ENCODE results near the gene CYP21A2. TPM values are rescaled to one million over a fixed set of nuclear protein-coding genes. Genes with fewer than 3 reads are reported as not detected.

The CYP21A2 gene
- polyA plus RNA-seq, 5 donors, result 0.26 to 1.2 (median 0.87) TPM

DNA sequence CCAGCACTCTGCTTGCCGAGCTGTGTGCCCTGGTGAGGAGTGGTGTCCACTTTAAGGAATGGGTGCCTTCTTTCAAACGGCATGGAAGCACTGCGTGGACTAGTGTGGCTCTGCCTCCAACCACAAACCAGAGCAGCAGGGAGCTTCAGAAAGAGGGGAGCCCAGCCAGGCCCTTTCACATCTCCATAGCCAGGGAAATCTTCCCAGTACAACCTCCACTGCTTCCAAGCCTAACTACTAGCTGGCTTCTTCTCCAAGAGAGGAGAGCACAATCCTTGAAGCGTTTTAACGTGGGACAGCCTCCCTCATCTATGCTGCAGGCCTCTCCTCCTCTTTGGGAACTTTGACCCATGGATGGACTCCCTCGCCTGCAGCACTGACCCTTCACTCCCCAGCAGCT, 44.3 kb downstream of the CYP21A2 start:
- no peak for DNase-seq

DNA sequence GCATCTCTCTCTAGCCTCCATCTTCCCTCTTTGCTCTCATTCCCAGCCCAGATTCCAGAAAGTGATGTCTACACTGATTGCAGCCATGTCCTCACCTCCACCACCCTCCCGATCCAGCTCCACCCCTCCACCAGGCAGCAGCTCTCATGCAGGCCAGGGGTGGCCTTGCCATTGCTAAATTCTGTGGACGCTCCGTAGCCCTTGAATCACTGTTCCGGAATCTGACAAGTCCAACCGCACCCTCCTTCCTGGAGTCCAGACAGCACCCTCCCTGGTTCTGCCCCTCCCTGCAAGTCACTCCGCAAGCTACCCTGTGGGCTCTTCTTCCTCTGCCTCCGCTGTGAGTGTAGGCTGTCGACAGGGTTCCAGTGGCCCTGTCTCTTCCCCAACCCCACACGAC, 44.7 kb downstream of the CYP21A2 start:
- DNase-seq, result no peak

DNA sequence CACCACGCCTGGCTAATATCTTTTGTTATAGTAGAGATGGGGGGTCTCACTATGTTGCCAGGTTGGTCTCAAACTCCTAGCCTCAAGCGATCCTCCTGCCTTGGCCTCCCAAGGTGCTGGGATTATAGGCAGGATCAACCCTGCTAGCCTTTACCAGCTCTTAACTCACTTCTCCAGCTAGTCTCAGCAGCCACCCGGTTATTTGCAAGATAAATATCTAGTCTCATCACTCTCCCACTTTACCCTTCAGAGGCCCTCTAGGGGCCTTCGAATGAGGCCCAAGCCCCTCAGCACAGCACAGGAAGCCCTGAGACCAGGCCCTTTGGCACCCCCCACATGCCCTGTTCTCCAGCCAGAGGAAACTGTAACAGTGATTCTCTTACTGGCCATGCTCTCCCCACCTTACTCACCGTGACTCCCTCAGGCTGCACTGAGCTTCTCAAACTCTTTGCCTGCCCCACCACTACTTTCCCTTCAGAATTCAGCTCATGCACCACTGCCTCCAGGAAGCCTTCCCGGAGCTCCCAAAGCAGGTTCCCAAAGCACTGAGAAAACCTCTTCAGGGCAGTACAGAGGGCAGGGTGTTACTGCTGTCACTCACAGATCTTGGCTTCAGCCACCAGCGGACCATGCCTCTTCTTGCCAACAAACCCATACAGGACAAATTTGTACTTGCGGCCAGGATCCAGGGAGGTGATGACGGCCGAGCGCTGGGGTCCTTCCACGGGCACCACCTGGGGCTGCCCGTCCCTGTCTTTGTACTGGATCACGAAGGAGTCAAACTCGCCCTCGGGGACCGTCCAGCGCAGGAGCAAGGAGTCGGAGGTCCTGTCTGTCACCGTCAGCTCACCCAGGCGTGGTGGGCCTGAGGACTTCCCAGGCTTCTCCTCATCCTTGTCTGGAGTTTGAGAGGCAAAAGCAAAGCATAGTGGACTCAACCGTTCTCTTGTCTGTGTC, 45.9 kb downstream of the CYP21A2 start:
- DNase-seq, result no peak

DNA sequence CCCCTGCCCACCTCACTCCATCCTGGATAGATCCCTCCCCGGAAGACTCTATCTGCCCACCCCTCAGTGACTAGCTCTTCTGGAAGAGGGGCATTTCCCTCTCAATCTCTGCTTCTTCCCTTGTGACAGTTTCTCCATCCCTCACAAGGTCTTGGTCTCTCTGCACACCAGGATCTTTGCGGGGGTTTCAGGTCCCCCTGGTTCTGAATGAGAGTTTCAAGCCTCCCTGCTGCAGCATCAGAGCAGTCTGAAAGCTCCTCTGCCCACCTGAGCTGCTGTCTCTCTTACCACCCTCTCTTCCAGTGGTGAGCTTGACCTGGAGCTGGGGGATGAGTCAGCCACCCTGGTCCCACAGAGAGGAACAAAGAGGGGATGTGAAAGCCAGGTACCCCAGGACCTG, 46.6 kb downstream of the CYP21A2 start:
- DNase-seq, result no peak

DNA sequence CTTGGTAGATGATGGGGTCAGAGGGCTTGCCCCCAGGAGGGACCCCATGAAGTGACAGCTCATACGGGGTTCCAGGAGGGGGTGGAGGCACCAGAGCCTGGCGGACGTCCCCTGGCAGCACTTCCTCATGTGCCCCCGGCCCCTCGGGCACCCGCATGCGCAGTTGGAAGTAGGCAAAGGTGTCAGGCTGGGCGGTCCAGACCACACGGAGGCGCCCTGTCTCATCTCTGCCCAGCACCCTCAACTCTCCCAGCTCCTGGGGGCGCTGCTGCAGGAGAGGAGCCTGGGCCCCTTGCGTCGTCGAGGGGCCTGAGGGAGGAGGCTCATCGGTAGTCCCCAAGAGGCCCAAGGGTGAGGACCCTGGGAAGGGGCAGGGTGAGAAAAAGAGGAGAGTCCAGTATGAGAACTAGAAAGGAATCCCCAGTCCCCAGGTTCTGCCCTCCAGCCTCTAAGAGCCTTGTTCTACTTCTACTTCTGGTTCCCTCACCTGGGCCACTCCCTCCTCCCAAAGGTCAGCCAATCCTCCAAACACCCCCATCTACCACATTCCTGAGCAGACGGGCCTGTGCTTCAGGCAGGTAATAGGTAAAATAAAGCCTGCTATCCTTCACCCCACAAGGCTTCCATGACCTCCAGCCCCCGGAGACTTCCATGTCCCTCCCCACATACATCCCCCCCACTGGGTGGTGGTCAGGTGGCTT, 47.7 kb downstream of the CYP21A2 start:
- DNase-seq, result no peak

DNA sequence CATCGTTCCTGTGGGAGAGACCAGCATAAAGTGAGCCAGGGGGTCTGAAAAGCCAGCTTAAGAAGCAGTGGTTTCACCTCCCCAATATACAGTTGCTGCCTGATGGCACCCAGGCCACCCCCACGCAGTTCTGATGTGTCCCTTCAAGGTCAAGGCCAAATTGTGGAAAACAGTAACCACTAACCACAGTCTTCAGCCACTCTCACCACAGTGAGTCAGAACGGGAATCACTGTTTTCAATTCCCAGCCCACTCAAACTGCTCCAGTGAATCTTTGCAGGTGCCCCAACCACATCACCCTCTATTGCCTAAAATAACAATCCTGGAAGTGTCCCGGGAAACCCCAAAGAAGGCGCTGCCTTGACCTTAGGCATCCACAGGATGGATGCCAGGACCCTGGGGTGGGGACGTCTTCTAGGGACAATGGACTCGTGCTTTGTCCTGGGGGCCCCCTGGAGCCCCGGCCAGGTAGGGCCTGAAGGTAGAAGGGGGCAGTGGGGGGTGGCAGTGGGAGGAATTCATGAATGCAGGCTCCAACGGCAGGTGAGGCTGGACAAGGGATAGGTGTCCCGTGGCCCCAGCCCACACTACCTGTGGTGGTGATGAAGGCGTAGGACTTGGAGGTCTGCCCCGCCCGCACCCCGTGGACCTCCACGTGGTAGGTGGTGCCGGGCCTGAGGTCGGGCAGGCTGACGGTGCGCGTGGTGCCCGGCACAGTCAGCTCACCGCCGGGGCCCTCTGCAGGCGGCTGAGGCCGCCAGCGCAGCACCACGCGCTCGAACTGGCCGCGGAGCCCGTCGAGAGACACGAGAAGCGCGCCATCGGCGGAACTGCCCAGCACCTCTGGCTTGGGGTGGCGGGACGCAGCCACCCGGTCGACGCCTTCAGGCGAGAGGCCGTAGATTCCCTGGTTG, 48.7 kb downstream of the CYP21A2 start:
- no peak for DNase-seq

DNA sequence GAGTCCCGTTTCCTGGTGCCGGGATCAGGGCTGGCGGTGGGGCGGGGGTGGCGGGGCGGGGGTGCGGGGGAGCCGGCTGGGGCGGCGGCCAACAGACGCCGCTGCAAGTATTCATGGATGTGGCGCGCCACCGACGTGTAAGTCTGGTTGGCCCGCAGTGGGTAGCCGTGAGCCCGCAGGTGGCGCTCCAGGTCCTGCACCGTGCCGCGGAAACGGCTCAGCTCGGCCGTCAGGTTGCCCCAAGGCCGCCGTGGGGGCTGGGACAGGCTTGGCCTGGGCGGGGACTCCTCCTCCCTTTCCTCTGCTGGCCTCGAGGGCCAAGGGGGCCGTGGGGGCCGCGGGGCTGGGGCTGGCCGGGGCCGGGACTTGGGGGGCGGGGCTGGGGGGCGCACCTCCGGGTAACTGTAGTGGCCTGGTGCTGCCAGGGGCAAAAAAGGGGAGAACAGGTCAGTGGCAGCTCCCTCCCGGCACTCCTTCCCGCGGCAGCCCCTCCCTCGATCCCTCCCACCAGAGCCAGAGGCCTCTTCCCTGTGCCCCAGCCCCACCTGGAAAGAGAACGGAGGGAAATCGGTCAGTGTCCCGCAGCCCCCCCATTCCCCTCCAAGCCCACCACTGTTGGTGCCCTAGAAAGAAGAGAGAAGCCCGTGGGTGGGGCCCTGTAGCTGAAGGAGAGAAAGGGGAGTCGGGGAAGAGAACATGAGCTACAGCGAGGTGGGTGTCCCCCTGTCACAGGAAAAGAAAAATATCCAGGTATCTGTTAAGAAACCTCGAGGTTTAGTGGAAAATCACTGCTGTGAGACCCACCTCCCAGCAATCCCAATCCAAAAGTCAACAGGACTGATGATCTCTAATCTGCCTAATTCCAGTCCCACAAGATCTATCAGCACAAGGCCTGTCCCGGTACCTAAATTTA, 49.6 kb downstream of the CYP21A2 start:
- DNase-seq, result peak; percentile 69 to 77

DNA sequence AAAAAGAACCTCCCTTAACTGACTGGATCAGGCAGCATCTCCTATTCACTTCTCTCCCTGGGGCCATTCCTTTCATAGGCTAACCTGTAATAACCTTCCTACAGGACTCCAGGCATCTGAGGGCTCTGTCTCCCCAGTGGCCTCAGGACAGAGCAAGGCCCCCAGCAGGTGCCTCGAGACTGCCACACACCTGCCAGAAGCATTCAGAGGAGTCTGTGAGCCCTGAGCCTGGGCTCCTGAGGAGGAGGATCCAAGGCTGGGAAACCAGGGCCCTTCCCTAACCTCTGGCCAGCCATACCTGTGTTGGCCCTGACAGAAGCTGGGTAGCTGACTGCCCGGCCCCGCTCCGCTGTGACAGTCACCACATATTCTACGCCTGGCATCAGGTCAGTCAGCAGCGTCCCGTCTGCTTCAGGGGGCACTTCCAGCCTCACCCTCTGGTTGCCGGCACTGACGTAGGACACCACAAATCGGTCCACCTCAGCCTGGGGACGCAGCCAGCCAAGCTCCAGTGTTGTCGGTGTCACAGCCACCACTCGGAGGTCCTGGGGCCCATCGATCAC, 50.4 kb downstream of the CYP21A2 start:
- no peak for DNase-seq

DNA sequence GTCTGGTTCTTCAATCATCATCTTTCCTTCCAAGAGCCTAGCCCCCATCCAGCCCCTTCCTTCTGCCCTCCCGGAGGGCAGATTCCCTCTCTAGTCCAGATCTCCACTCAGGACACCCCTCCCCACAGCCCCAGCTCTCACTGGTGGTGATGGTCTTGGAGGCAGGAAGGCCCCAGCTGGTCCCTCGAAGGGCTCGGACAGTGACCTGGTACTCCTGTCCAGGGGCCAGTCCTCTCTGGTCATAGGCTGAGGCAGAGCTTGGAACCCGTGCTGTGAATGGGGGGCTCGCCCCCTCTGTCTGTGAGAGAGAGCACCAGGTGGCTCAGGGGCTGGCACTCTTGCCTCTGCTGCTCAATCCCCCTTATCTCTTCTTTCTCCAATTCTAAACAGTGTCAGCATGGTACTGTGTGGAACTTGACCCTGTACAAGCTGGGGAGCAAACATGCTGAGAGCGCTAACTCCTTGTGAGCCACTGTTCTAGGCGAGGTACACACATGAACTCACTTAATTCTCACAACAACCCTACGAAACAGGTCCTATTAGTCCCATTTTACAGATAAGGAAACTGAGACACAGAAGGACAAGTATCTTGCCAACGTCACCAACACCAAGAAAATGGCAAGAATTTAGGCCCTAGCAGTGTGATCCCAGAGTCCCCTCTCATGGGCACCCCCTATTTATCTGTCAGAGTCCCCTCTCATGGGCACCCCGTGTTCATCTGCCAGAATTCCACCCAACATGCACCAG, 51.0 kb downstream of the CYP21A2 start:
- no peak for DNase-seq

Other genes starting within 250 kb of the CYP21A2 start
- gene VARS1, start 242.7 kb upstream of the CYP21A2 start, polyA plus RNA-seq (ENCODE audit: insufficient read depth in 1 of 5, insufficient read length in 5 of 5, low replicate concordance in 1 of 5), result 10 to 100 TPM; 32.5 to 52.1 (median 38.9) TPM
- gene LSM2, start 231.4 kb upstream of the CYP21A2 start, polyA plus RNA-seq (ENCODE audit: insufficient read depth in 1 of 5, insufficient read length in 5 of 5, low replicate concordance in 1 of 5), result 10 to 100 TPM; 78.9 to 89.9 (median 81.8) TPM
- 1 to 10 TPM; 2.9 to 4.6 (median 3.5) TPM for gene HSPA1L, start 223.1 kb upstream of the CYP21A2 start, polyA plus RNA-seq (ENCODE audit: insufficient read depth in 1 of 5, insufficient read length in 5 of 5, low replicate concordance in 1 of 5)
- 100 to 1,000 TPM in 2 of 5 donors, 10 to 100 TPM in 3; 56.8 to 137 (median 68.3) TPM for gene HSPA1A, start 222.9 kb upstream of the CYP21A2 start, polyA plus RNA-seq (ENCODE audit: insufficient read depth in 1 of 5, insufficient read length in 5 of 5, low replicate concordance in 1 of 5)
- gene HSPA1B, start 210.7 kb upstream of the CYP21A2 start, polyA plus RNA-seq (ENCODE audit: insufficient read depth in 1 of 5, insufficient read length in 5 of 5, low replicate concordance in 1 of 5), result 100 to 1,000 TPM in 2 of 5 donors, 10 to 100 TPM in 3; 63.8 to 137 (median 79.9) TPM
- gene NEU1, start 175.6 kb upstream of the CYP21A2 start, polyA plus RNA-seq (ENCODE audit: insufficient read depth in 1 of 5, insufficient read length in 5 of 5, low replicate concordance in 1 of 5), result 10 to 100 TPM; 22.3 to 31.1 (median 29.1) TPM
- 10 to 100 TPM; 10.2 to 24.4 (median 19.1) TPM for gene SLC44A4, start 159.4 kb upstream of the CYP21A2 start, polyA plus RNA-seq (ENCODE audit: insufficient read depth in 1 of 5, insufficient read length in 5 of 5, low replicate concordance in 1 of 5)
- 10 to 100 TPM; 59.7 to 83.8 (median 74.1) TPM for gene EHMT2, start 140.7 kb upstream of the CYP21A2 start, polyA plus RNA-seq (ENCODE audit: insufficient read depth in 1 of 5, insufficient read length in 5 of 5, low replicate concordance in 1 of 5)
- 10 to 100 TPM; 17.0 to 24.5 (median 21.3) TPM for gene ZBTB12, start 136.3 kb upstream of the CYP21A2 start, polyA plus RNA-seq (ENCODE audit: insufficient read depth in 1 of 5, insufficient read length in 5 of 5, low replicate concordance in 1 of 5)
- gene C2, start 110.7 kb upstream of the CYP21A2 start, polyA plus RNA-seq (ENCODE audit: insufficient read depth in 1 of 5, insufficient read length in 5 of 5, low replicate concordance in 1 of 5), result 1 to 10 TPM; 3.6 to 7.4 (median 6.0) TPM
- 1 to 10 TPM; 2.1 to 8.6 (median 4.3) TPM for gene CFB, start 92.3 kb upstream of the CYP21A2 start, polyA plus RNA-seq (ENCODE audit: insufficient read depth in 1 of 5, insufficient read length in 5 of 5, low replicate concordance in 1 of 5)
- gene NELFE, start 79.4 kb upstream of the CYP21A2 start, polyA plus RNA-seq (ENCODE audit: insufficient read depth in 1 of 5, insufficient read length in 5 of 5, low replicate concordance in 1 of 5), result 10 to 100 TPM; 76.5 to 93.4 (median 81.9) TPM
- gene SKIC2, start 79.2 kb upstream of the CYP21A2 start, polyA plus RNA-seq (ENCODE audit: insufficient read depth in 1 of 5, insufficient read length in 5 of 5, low replicate concordance in 1 of 5), result 10 to 100 TPM; 32.1 to 43.2 (median 41.7) TPM
- 10 to 100 TPM; 22.7 to 31.8 (median 27.5) TPM for gene DXO, start 66.3 kb upstream of the CYP21A2 start, polyA plus RNA-seq (ENCODE audit: insufficient read depth in 1 of 5, insufficient read length in 5 of 5, low replicate concordance in 1 of 5)
- gene C4A, start 56.4 kb upstream of the CYP21A2 start, polyA plus RNA-seq (ENCODE audit: insufficient read depth in 1 of 5, insufficient read length in 5 of 5, low replicate concordance in 1 of 5), result 10 to 100 TPM in 1 of 5 donors, 1 to 10 TPM in 4; 4.6 to 17.8 (median 7.6) TPM
- gene C4B, start 23.6 kb upstream of the CYP21A2 start, polyA plus RNA-seq (ENCODE audit: insufficient read depth in 1 of 5, insufficient read length in 5 of 5, low replicate concordance in 1 of 5), result 10 to 100 TPM in 2 of 5 donors, 1 to 10 TPM in 3; 6.0 to 20.5 (median 8.7) TPM
- gene TNXB, start 70.9 kb downstream of the CYP21A2 start, polyA plus RNA-seq (ENCODE audit: insufficient read depth in 1 of 5, insufficient read length in 5 of 5, low replicate concordance in 1 of 5), result 10 to 100 TPM in 4 of 5 donors, 1 to 10 TPM in 1; 9.0 to 24.8 (median 11.6) TPM
- gene ATF6B, start 89.8 kb downstream of the CYP21A2 start, polyA plus RNA-seq (ENCODE audit: insufficient read depth in 1 of 5, insufficient read length in 5 of 5, low replicate concordance in 1 of 5), result 10 to 100 TPM; 88.5 to 98.9 (median 91.0) TPM
- 1 to 10 TPM; 6.1 to 8.5 (median 6.2) TPM for gene FKBPL, start 91.9 kb downstream of the CYP21A2 start, polyA plus RNA-seq (ENCODE audit: insufficient read depth in 1 of 5, insufficient read length in 5 of 5, low replicate concordance in 1 of 5)
- 1 to 10 TPM in 3 of 5 donors, under 1 TPM in 2; 0.79 to 2.2 (median 1.1) TPM for gene PRRT1, start 113.5 kb downstream of the CYP21A2 start, polyA plus RNA-seq (ENCODE audit: insufficient read depth in 1 of 5, insufficient read length in 5 of 5, low replicate concordance in 1 of 5)
- 10 to 100 TPM; 24.9 to 37.8 (median 26.7) TPM for gene PPT2, start 115.7 kb downstream of the CYP21A2 start, polyA plus RNA-seq (ENCODE audit: insufficient read depth in 1 of 5, insufficient read length in 5 of 5, low replicate concordance in 1 of 5)
- gene EGFL8, start 126.2 kb downstream of the CYP21A2 start, polyA plus RNA-seq (ENCODE audit: insufficient read depth in 1 of 5, insufficient read length in 5 of 5, low replicate concordance in 1 of 5), result 10 to 100 TPM; 23.6 to 33.7 (median 26.2) TPM
- gene AGPAT1, start 137.7 kb downstream of the CYP21A2 start, polyA plus RNA-seq (ENCODE audit: insufficient read depth in 1 of 5, insufficient read length in 5 of 5, low replicate concordance in 1 of 5), result 10 to 100 TPM; 65.1 to 83.4 (median 71.7) TPM
- 10 to 100 TPM; 69.6 to 81.7 (median 75.8) TPM for gene RNF5, start 140.0 kb downstream of the CYP21A2 start, polyA plus RNA-seq (ENCODE audit: insufficient read depth in 1 of 5, insufficient read length in 5 of 5, low replicate concordance in 1 of 5)
- 100 to 1,000 TPM in 1 of 5 donors, 10 to 100 TPM in 4; 67.3 to 112 (median 80.4) TPM for gene AGER, start 145.8 kb downstream of the CYP21A2 start, polyA plus RNA-seq (ENCODE audit: insufficient read depth in 1 of 5, insufficient read length in 5 of 5, low replicate concordance in 1 of 5)
- 100 to 1,000 TPM; 158 to 182 (median 162) TPM for gene PBX2, start 151.8 kb downstream of the CYP21A2 start, polyA plus RNA-seq (ENCODE audit: insufficient read depth in 1 of 5, insufficient read length in 5 of 5, low replicate concordance in 1 of 5)
- gene GPSM3, start 154.2 kb downstream of the CYP21A2 start, polyA plus RNA-seq (ENCODE audit: insufficient read depth in 1 of 5, insufficient read length in 5 of 5, low replicate concordance in 1 of 5), result 10 to 100 TPM; 16.1 to 20.8 (median 18.1) TPM
- 10 to 100 TPM; 35.5 to 56.8 (median 46.9) TPM for gene NOTCH4, start 185.7 kb downstream of the CYP21A2 start, polyA plus RNA-seq (ENCODE audit: insufficient read depth in 1 of 5, insufficient read length in 5 of 5, low replicate concordance in 1 of 5)